NCI-H1105 treated with DMSO at 0.1 percent for 48 hours (cell line): ENCODE measurements around the gene TMEM132C.
A peak's percentile ranks its signal among the peaks of the same experiment; 100 is the strongest.

Experiments used
- DNase-seq: peaks from one replicate; lab custom pipeline; 2025; lab: John Stamatoyannopoulos, UW

TMEM132C gene

DNA sequence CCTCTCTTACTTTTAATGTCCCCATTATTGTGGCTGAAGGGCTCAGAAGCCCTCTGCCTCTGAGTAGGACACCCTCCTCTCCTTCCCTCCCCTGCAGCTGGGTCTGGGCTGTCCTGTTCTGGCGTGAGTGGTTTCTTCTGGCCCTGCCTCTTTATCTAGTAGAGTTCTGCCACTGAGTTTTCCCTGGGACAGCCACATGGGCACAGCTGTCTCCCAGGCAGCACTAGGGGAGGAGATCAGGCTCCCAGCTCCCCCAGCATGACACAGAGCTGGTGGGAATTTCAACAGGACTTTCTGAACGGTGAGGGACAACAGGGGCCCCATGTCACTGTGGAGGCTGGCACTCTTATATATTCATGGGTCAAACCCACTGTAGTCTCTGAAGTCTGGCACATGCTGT, 21.4 kb downstream of the TMEM132C start:
- no peak for DNase-seq

DNA sequence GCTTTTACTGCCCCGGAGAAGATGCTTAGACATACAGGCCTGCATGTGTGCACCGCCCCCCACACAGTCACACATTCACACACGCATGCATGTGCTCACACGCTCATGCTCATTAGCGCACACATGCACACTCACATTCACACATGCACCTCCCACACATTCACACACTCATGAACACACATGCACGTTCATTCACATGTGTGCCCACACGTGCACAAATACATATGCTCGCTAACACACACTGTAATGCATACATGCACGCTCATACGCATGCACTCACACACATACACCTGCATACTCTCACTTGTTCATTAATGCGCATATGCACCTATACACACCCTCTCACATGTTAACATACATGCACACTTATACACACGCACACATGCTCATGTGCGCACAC, 21.9 kb downstream of the TMEM132C start:
- DNase-seq, result no peak

DNA sequence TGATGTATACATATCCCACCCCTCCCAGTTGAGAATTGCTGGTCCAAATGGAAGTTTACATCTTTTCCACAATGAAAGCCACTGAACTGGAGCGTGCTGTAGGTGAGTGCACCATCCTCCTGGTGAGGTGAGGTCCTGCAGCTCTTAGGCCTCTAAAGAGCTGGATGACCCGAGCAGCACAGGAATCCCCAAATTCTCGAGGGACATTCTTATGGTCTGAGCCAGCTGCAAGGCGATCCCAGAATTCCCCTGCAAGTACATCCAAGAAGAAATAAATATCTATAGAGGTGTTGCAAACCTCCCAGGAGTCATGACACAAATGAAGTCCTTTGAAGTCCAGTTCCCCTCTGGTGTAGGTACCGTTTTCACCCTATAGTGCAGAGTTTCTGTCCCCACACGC, 24.0 kb downstream of the TMEM132C start:
- DNase-seq, result no peak

DNA sequence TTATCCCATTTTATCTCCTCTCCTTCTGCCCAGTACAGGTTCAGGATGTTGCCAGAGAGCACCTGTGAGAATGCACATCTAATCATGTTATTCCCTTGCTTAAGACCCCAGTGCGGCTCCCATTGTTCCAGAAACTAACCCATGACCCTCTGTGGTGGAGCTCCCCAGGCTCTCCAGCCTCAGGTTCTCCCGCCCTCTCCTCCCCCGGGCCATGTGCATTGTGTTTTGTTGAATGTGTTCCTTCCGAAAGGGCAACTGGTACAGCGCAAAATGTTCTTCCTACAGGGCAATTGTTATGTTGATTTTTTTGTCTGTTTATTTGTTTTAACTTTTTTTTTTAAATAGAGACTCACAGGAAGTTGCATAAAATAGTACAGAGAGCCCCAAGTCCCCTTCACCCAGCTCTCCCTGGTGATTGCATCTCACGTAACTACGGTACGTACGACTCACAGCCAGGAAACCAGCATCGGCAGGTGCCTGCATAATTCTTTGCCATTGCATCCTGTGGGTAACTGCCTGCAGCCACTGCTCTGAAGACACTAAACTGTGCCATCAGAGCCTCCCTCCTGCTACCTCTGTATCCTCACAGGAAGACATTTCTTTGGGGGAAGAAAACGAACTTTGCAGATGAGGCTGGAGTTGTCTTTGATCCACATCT, 31.2 kb downstream of the TMEM132C start:
- DNase-seq, result no peak

DNA sequence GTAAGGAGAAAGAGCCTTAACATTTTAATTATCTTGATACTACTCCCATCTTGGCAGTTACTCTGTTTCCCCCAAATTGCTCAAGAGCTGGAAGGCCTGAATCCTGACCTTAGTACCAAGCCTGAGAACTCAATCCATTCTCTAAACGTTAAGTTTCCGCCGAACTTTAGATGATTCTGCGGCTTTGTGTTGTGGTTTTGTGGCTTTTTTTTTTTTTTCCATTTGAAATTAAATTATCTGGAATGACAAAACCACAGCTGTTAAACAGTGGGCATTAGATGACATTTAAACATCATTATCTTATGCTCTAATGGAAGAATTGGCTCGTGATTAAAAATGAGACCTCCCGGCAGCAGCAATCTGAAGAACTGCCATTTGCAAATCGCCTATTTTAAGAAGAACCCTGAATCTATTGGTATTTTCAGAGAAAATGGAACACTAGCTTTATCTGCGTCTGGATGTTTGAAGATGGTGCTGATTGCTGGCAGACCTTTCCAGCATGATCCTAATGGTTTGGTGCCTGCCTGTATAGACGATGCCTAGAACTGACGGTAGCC, 38.4 kb downstream of the TMEM132C start:
- no peak for DNase-seq

DNA sequence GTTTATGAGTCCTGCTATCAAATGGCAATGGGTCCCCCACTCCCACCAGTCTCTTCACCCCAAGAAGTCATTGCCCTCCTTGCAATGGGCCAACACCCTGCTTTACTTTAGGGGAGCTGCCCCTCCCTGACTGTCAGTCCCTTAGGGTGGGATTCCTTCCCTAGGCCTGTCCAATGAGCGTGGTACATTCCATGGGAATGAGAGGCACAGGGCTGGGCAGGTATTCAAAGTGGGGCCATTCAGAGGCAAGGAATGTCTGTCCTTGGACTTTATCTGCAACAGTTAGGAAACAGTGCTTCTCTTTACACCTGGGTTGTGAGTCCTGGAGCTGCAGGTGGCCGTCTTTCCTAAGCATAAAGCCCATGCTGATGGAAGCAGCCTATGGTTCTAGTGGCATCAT, 40.8 kb downstream of the TMEM132C start:
- no peak for DNase-seq

DNA sequence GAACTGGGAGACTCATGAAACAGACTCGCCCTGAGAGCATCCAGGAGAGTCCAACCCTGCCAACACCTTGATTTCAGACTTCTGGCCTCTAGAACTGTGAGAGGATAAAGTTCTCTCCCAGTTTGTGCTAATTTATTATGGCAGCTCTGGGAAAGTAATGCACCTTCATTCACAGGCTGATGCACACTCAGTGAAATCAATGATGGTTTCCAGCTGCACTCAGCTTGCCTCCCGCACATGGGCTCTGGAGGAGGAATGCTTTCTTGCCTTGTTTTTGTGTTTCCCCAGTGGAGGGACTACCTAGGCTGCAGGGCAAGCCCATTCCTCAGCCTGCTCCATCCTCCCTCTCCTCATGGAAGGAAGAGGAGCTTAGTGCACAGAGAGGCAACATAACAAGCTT, 45.7 kb downstream of the TMEM132C start:
- no peak for DNase-seq

DNA sequence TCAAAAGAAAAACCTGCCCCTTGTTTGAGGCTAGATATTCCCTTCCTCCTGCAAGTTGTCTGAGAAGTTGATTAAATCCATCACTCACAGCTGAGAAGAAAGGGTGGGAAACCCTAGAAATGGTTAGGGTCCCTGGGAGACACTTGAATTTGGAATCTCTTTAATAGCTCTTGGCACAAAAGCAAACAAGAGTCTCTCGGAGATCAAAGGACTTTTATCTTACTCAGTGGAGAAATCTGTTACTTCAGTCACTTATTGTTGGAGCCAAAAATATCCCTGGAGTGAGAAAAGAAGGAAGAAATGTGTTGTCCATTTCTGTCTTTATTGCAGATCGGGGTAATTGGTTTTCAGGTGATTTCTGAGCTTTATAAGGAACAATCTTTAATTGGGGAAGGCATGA, 47.0 kb downstream of the TMEM132C start:
- DNase-seq, result no peak

DNA sequence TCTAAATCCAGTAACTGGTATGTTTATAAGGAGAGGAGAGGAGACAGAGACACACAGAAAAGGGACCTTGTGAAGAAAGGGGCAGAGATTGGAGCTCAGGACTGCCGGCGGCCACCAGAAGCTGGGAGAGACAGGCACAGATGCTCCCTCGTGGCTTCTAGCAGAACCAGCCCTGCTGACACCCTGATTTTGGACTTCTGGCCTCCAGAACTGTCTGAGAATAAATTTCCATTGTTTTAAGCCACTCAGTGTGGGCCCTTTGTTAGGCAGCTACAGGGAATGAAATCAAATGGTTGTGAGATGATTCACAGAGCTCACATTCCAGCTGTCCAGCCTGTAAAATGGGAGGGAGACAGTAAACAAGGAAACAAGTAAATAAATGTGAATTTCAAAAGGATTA, 47.6 kb downstream of the TMEM132C start:
- no peak for DNase-seq

DNA sequence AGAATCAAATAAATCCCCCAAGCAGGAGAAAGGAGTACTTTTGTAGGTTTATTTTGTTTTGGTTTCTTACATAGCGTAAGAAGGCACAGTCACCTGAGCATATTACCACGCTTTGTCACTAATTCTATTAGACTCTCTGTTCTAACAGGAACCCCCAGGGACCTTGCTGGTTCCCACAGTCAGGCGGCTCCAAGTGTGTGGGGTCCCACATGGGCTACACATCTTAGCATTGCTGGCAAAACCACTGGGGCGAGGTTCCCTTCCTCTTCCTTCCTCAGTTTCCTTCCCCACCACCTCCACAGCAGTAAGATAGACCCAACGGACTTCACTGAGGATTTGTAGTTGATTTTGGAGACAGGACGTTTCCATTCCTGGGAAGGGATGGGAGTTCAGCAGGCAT, 49.1 kb downstream of the TMEM132C start:
- DNase-seq, result no peak

DNA sequence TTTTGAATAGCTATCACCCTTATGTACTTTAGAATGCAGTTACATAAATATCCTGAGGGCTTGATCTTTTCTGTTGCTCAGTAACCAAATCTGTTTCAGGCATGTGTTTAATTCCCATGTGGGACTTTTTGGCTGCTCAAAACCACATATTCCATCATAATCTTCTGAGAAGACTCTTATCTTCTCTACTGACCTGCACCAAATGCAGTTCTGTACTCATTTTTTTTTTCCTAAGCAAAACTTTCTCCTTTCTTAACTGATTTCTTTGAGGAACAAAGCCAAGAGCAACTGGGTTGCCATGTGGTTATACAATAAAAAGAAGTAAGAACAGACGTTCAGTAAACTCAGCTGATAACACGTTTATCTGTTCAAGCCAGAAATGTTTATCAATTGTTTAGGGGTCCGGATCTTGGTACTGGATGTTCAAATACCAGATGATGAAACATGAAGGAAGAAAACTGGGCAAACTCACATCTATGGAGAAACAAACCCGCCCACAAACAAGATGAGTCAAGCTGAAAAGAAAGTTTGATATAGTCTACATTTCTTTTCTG, 50.1 kb downstream of the TMEM132C start:
- no peak for DNase-seq

DNA sequence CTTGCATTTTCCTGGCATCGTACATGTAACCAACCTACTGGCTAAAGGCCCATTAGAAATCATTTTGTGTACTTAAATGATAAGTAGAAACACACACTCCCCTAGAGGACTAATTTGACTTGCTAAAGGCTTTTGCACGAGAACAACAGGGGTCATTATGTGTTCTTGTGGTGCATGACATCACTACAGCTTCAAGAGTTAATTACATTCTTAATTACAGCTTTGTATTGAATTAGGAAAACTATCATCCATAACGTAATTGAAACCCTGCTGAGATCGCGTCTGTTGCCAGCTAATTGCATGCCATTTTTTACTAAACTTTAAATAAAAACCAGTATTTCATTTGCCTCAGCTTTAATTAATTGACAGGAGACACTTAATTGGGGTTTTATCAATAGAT, 51.4 kb downstream of the TMEM132C start:
- peak; percentile 99 for DNase-seq

DNA sequence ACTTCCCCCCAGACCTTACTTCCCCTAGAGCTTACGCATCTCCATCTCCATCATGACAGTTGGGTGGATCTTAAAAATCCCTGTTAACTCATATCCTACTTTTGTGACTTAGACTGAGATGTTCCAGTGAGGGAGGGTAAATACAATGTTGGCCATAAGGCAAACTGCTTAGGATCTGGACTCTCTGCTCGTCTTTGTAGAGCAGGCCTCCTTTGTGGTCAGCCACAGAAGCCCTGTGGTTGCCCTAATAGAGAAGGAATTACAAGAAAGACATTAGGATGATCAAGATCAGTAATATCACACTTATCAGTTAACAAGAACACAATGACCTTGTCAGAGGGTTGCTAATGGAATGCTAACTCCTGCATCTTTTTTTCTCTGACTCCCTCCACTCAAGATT, 52.0 kb downstream of the TMEM132C start:
- no peak for DNase-seq

DNA sequence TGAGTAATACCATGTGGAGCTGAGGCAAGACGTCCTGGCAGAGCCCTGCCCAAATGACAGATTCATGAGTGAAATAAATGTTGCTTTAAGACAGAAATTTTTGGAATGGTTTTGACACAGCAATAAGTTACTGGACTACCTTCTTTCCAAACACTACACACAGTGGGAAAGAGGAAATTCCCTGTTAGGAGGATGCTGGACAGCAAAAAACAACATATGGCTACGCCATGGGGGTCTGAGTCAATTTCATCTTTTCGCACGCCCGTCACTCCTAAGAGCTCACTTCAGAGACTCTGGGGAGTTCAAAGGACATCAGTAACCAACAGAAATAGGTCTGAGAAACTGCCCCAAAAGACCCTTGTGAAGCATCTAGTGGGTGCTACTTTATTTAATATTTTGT, 55.4 kb downstream of the TMEM132C start:
- DNase-seq, result no peak

DNA sequence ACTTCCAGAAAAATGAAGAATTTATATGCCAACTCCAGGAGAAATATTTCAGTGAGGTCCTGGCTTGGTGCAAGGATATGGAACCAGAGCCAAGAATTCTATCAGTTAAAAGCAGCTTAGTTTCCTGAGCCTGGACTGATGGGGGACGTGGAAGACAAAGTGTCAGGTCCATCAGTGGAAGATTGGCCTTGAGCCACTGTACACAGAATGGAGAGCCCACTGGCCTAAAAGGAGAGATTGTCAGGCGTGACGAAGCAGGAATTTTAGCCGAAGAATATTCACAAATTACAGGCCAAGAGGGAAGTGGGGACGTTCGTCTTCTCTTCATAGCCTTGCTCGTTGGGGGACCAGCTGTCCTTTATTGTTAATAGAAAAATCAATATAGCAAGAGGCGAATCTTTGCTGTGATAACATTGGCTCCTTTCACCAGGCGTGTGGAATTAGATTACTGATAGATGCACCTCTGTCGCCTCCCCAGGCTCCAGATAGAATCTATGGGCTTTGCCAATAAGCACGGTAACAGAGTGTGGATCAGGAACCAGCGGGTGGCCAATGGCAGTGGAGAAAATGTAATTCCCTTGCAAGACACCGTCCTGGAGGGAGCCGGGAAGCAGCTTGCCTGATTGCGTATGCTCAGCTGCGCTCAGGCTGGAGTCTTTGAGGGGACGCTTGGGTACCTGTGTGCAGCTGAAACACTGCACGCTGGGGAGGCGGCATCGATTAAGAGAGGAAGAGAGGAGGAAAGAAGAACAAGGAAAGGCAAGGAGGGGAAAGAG, 56.4 kb downstream of the TMEM132C start:
- no peak for DNase-seq

DNA sequence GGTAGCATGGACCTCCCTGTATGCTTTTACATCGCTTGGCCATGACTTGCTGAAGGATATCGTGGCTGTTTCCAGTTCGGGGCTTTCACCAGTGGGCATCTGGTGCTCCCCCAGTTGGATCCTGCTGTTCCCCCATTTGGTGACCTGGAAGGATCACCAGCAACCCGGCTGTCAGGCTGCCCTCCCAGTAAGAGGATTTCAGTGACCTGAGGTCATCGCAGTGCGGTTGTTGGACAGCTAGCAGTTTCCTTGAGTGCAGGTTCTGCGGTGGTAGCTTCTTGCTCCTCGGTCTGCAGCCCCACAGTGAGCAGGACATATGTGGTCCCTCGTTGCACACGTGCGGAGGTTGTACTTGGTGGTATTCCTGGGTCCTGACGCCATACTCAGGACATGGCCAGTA, 58.7 kb downstream of the TMEM132C start:
- DNase-seq, result no peak

DNA sequence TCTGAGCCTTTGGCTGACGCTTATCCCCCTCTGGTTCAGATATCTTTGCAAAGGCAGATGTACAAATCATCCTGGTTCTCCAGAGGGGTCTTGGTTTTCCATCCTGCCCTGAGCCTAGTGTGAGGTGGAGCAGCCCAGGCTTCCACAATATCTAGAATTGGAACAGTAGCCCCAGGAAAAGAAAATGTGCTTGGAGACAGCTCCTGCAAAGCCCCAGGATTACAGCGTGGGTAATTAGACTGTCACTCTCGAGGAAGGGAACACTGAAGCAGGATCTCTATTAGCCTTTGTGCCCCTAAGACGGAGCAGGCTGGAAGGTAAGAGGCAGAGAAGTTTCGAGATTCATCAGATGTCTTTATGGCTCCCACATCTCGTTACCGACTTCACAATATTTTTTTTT, 59.4 kb downstream of the TMEM132C start:
- no peak for DNase-seq

DNA sequence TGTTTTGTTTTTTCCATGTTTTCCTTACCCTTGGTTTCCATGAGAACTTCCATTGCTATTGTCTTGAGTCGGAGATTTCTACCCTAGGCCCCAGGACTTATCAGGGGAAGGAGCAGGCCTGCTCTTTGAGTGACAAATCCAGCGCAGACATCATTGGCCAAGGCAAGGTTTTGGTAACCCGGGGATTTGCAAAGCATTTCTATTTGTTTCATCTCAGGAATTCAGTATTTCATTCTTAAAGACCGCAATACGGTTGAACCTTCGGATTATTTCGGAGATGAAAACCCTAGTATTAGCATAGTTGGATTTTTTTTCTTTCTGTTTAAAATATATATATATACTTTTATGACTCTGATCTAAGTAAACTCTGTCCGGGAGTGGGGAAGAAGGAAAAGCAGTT, 62.0 kb downstream of the TMEM132C start:
- DNase-seq, result no peak

DNA sequence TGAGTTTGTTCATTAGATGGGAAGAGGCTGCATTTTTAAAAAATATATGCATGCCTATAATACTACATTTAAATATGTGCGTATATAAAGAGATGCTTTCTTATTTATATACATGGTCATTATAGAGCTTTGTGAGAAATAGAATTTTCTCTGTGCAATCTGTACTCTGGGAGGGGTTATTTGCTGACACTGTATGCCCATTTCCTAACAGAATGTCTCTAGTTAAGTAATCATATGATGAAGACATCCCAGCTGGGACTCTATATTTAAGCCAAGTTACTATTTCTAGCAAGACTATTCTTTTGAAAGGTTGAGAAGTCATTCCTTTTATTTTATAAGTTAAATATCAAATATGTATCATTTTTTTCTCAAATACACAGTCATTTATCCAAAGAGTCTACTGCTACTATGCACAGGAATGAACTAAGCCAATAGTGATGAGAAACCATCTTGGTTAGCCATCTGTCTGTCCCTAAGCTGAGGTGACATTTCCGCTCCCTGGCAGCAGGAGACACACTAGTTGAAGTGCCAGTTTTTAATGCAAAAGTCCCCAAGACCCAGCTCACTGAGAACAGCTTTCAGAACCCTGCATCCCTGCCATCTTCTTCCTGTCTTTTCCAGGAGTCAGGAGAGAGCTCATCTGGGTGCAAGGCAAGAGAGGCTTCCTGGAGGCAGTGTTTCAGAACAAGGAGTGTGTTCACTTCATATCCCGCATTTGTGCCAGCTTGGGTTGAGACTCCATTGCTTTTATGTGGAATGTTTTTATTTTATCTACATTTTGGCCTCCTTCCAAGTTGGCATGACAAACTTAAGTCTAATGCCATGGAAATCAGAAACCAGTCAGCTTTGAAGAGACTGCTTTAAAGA, 69.5 kb downstream of the TMEM132C start:
- DNase-seq, result peak; percentile 33

DNA sequence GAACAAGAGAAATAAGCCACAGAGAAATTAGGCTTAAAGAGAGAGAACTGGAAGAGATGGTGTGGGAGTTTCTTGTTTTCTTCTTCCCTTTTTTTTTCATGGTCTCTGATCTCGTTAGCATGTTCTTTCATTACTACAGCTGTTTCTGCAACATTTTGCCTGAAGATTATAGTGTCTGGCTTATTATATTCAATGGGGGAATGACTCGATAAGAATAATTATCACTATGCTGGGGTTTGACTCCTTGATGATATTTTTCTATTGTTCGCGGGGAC, 70.0 kb downstream of the TMEM132C start:
- no peak for DNase-seq

DNA sequence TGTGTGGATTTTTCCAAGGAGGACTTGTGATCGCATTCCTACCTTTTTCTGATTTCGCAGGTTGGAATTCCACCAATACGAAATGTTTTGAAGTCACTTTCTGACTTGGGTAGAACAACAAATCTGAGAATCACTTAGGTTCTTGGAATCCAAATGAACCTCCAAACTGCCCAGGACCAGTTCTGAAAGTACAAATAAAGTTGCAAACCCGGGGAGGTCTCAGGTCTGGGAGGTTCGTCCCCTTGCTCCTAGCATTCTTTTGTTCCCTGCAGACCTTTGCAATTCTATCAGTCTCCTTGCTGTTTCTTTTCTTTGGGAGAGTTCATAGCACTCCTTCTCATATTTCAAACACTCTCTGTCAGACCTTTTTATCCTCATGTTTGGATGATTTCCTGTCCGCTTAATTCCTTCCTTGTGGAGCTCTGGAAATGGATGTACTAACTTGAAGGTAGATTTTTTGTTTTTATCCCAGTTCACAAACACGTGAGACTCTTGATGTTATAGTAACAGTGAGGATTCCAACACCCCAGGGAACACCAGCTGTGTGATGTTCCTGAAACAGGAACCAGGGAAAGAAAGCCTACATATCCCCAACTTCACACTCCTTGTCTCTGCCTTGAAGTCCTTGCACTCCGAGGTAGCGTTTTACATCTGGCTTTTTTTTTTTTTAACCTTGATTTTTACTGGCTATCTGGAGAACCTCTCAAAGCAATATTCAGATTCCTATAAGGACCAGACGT, 70.6 kb downstream of the TMEM132C start:
- DNase-seq, result no peak
